ENCODE results near the gene HDHD2. TPM values are rescaled to one million over a fixed set of nuclear protein-coding genes. Genes with fewer than 3 reads are reported as not detected.
"Not testable (repeated sequence)": the region's sequence is repeated elsewhere in the genome, so short reads cannot be mapped to it uniquely, and the experiment has no call there.

Gene HDHD2
- total RNA-seq, 4 donors from 2014 or later = 39.8 to 114 (median 54.6) TPM

DNA sequence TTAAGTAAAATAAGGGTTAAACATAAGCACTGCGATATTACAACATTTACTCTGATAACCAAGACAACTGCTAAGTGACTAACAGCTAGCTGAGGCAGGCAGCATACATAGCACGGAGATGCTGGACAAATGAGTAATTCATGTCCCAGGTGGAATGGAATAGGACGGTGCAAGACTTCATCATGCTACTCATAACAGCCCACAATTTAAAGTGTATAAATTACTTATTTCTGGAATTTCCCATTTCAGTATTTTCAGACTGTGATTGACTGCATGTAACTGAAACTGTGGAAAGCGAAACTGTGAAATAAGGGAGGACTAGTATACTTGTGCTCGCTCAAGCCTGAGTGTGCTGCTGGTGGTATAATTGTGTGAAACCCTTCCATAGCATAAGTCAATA lies 12.9 kb upstream of the HDHD2 start:
- Histone ChIP-seq H3K27ac (no peak overlapping the region), H3K9me3 (no peaks in the 10 kb centered on the region), H3K27me3 (no peaks in the 10 kb centered on the region), H3K4me1 (no peaks in the 10 kb centered on the region), H3K4me3 (replicated peaks in 1 of 3) (no peak overlapping the region), H3K36me3 (no peaks in the 10 kb centered on the region)
- WGBS, 2 donors = 79 to 89% methylated on average over 5 of the region's 5 CpGs
- intact Hi-C loops (cut with DNase I) = no loop called here
- DNase-seq = no peak
- TF ChIP-seq, protein P1, sequence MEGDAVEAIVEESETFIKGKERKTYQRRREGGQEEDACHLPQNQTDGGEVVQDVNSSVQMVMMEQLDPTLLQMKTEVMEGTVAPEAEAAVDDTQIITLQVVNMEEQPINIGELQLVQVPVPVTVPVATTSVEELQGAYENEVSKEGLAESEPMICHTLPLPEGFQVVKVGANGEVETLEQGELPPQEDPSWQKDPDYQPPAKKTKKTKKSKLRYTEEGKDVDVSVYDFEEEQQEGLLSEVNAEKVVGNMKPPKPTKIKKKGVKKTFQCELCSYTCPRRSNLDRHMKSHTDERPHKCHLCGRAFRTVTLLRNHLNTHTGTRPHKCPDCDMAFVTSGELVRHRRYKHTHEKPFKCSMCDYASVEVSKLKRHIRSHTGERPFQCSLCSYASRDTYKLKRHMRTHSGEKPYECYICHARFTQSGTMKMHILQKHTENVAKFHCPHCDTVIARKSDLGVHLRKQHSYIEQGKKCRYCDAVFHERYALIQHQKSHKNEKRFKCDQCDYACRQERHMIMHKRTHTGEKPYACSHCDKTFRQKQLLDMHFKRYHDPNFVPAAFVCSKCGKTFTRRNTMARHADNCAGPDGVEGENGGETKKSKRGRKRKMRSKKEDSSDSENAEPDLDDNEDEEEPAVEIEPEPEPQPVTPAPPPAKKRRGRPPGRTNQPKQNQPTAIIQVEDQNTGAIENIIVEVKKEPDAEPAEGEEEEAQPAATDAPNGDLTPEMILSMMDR (IDR thresholded peaks at IDR 0.05) = no peak
- no peak for TF ChIP-seq POLR2A (IDR thresholded peaks at IDR 0.05)

DNA sequence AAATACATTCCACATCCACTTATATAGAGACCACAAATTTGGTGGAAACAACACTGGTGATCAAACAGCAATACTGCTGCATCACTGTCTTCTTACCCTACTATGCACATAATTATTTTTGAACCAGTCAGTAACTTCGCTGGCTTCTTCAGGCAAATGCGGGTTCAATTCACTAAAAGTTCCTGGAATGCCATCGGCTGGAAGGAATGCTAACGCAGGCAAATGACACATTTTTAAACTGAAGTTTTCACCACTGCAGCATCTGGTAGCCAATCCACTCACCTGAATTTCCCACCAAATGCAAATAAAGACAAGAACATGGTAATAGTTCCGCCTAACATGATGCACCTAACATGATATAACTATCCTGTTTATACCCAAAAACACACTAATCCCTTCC lies 10.0 kb upstream of the HDHD2 start:
- 94 to 96% methylated on average over 5 of the region's 5 CpGs for WGBS, 2 donors
- peaks cover 0 to 2% of the 10 kb centered on the region in 2 donors for H3K36me3 ChIP-seq
- no peak overlapping the region for H3K4me3 ChIP-seq (replicated peaks in 1 of 3)
- H3K4me1 ChIP-seq = no peaks in the 10 kb centered on the region
- no peak for TF ChIP-seq POLR2A (IDR thresholded peaks at IDR 0.05)
- TF ChIP-seq, protein P1 (IDR thresholded peaks at IDR 0.05) = no peak
- no peaks in the 10 kb centered on the region for H3K27me3 ChIP-seq
- no peak overlapping the region for H3K27ac ChIP-seq
- DNase-seq = no peak
- H3K9me3 ChIP-seq = no peaks in the 10 kb centered on the region
- intact Hi-C loops (cut with DNase I) = no loop called here

DNA sequence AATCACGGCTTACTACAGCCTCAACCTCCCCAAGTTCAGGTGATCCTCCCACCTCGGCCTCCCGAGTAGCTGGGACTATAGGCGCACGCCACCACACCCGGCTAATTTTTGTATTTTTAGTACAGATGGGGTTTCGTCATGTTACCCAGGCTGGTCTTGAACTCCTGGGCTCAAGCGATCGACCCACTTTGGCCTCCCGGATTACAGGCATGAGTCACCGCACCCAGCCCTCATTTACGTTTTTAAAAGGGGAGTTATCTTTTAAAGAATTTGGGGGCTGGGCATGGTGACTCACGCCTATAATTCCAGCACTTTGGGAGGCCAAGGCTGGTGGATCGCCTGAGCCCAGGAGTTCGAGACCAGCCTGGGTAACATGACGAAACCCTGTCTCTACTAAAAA lies 8.1 kb upstream of the HDHD2 start:
- H3K36me3 ChIP-seq; H3K27ac ChIP-seq; H3K27me3 ChIP-seq; H3K4me3 ChIP-seq (replicated peaks in 1 of 3); intact Hi-C loops (cut with DNase I); H3K9me3 ChIP-seq; H3K4me1 ChIP-seq; DNase-seq: not testable (repeated sequence)
- 95 to 96% methylated on average over 16 of the region's 16 CpGs for WGBS, 2 donors

DNA sequence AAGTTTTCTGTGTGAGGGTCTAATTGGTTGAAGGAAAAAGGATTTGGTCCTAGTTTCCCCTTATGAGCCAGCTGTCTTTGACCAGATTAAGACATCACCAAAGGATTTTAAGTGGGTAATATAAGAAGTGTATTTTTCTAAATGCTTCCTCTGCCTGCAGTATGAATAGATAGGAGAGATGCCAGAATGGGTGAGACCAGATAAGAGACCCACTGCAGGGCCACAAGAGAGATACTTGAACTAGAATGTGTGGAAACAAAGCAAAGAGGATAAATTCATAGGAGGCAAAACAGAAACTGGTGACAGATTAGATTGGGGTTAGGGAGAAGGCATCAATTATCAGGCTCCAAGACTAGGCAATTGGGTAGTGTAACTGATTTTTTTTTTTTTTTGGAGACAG lies 1.1 kb upstream of the HDHD2 start:
- peaks cover 3 to 8% of the 10 kb centered on the region in 2 donors for H3K36me3 ChIP-seq
- DNase-seq = no peak
- TF ChIP-seq, protein P1 (IDR thresholded peaks at IDR 0.05) = no peak
- no peak for TF ChIP-seq POLR2A (IDR thresholded peaks at IDR 0.05)
- no peaks in the 10 kb centered on the region for H3K9me3 ChIP-seq
- H3K27ac ChIP-seq = peak overlapping the region in 1 of 3 donors; percentile 85
- H3K27me3 ChIP-seq = no peaks in the 10 kb centered on the region
- H3K4me1 ChIP-seq = peaks cover 17% of the 10 kb centered on the region in 2 donors
- peak overlapping the region in 1 of 3 donors; percentile 66 for H3K4me3 ChIP-seq (replicated peaks in 1 of 3)
- intact Hi-C loops (cut with DNase I) = no loop called here

DNA sequence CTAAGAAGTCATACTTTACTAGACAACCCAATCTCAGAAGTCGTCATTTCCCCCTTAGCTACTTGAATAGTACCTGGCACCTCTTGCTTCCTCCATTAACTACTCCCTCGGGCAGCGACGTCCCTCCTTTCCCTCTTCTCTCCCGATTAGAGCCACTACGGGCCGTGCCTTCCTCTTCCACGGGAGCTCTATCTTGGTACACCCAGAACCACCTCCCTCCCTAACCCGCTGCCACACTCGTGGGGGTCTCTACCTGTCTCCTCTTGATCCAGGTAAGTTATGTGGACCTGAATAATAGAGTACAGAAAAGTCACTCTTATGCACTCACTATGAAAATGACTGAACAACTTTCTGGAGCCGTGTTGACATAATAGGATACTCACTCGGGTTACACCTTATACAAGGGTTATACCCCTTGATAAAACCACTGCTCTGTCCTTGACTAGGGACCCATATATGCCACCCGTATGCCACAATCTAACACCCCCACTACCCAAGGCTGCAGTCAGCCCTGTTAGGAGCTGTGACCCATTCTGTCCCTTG lies 595 bp upstream of the HDHD2 start:
- Histone ChIP-seq H3K9me3 (no peaks in the 10 kb centered on the region), H3K4me3 (replicated peaks in 1 of 3) (peak overlapping the region; percentile 28 to 72 (median 66)), H3K36me3 (peaks cover 3 to 8% of the 10 kb centered on the region in 2 donors), H3K4me1 (peaks cover 17% of the 10 kb centered on the region in 2 donors), H3K27ac (peak overlapping the region; percentile 85 to 89 (median 87)), H3K27me3 (no peaks in the 10 kb centered on the region)
- 3 to 8% methylated on average over 13 of the region's 13 CpGs for WGBS, 2 donors
- intact Hi-C loops (cut with DNase I) = no loop called here
- peak in 1 of 2 donors; percentile 25 for DNase-seq
- TF ChIP-seq, protein P1 (IDR thresholded peaks at IDR 0.05) = no peak
- no peak for TF ChIP-seq POLR2A (IDR thresholded peaks at IDR 0.05)
